ENCODE results near the gene ALDH7A1.

The ALDH7A1 gene

DNA sequence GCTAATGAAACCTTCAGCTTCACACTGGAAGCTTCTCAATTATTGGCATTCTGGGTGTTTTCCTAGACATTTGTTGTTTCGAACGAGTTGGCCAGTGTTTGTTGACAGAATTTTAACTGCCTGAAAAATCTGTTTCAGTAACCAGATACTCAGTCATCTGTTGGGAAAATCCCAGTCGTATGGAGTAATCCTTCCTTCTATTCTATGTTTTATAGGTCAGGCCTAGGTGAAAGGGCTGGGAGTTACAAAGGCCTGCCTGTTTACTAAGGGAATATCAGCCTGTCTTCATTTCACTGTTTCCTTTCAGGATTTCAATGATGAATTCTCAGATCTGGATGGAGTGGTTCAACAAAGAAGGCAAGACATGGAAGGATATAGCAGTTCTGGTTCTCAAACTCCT lies 111.9 kb downstream of the ALDH7A1 start:
- H3K27me3 ChIP-seq (ENCODE audit: control insufficient read depth in 2 of 2, insufficient read depth in 2 of 2, low read length in 2 of 2), result no peaks in the 10 kb centered on the region
- no peaks in the 10 kb centered on the region for H3K9me3 ChIP-seq (ENCODE audit: control insufficient read depth in 2 of 2, low read length in 2 of 2)
- no peak overlapping the region for H3K27ac ChIP-seq (ENCODE audit: low read depth in 2 of 2, low read length in 2 of 2)
- H3K4me3 ChIP-seq (ENCODE audit: low read length in 2 of 2), result no peak overlapping the region
- peaks cover 51 to 53% of the 10 kb centered on the region in 2 donors for H3K36me3 ChIP-seq (ENCODE audit: control insufficient read depth in 2 of 2, insufficient read depth in 2 of 2, low read length in 2 of 2)
- no peaks in the 10 kb centered on the region for H3K4me1 ChIP-seq (ENCODE audit: control insufficient read depth in 2 of 2, insufficient read depth in 2 of 2, low read length in 2 of 2)
- no peak overlapping the region for H3K9ac ChIP-seq (ENCODE audit: low read depth in 1 of 2, low read length in 2 of 2)

DNA sequence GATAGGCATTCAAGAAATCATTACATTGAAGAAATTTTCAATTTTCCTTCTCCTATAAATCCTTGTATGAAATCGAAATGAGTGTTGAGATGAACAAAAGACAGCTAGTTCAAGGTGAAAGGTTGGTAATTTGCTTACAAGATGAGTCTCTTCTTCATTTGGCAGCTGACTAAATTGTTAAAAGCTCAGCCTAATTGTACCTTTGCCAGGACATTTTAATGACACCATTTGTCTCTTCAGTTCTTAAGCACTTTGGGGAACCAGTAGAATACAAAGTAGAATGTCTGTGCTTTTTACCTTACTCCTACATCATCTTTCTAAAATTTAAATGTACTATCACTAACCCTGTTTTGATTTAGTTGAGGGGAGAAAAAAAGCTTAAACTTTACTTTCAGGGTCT lies 112.4 kb downstream of the ALDH7A1 start:
- Histone ChIP-seq H3K9ac (ENCODE audit: low read depth in 1 of 2, low read length in 2 of 2) (no peak overlapping the region), H3K36me3 (ENCODE audit: control insufficient read depth in 2 of 2, insufficient read depth in 2 of 2, low read length in 2 of 2) (peaks cover 47 to 53% of the 10 kb centered on the region in 2 donors), H3K4me1 (ENCODE audit: control insufficient read depth in 2 of 2, insufficient read depth in 2 of 2, low read length in 2 of 2) (no peaks in the 10 kb centered on the region), H3K9me3 (ENCODE audit: control insufficient read depth in 2 of 2, low read length in 2 of 2) (no peaks in the 10 kb centered on the region), H3K4me3 (ENCODE audit: low read length in 2 of 2) (no peak overlapping the region), H3K27me3 (ENCODE audit: control insufficient read depth in 2 of 2, insufficient read depth in 2 of 2, low read length in 2 of 2) (no peaks in the 10 kb centered on the region), H3K27ac (ENCODE audit: low read depth in 2 of 2, low read length in 2 of 2) (no peak overlapping the region)

DNA sequence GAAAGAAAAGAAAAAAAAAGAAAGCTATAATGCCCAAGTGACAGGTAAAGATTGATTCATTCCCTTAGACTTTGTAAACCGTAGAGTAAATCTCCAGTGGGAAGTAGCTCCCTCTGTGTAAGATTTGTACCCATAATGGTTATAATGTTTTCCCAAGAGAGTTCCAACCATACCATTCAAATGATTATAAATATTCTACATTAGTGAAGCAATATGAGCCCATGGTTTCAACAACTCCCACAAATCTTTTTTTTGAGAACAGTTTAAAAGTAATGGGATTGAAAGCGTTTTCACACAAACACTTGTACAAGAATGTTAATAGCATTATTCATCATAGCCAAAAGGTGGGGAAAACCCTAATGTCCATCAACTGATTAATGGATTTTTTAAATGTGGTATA lies 113.8 kb downstream of the ALDH7A1 start:
- no peaks in the 10 kb centered on the region for H3K9me3 ChIP-seq (ENCODE audit: control insufficient read depth in 2 of 2, low read length in 2 of 2)
- no peaks in the 10 kb centered on the region for H3K27me3 ChIP-seq (ENCODE audit: control insufficient read depth in 2 of 2, insufficient read depth in 2 of 2, low read length in 2 of 2)
- H3K9ac ChIP-seq (ENCODE audit: low read depth in 1 of 2, low read length in 2 of 2), result no peak overlapping the region
- H3K27ac ChIP-seq (ENCODE audit: low read depth in 2 of 2, low read length in 2 of 2), result no peak overlapping the region
- H3K4me3 ChIP-seq (ENCODE audit: low read length in 2 of 2), result no peak overlapping the region
- H3K4me1 ChIP-seq (ENCODE audit: control insufficient read depth in 2 of 2, insufficient read depth in 2 of 2, low read length in 2 of 2), result no peaks in the 10 kb centered on the region
- peaks cover 38 to 40% of the 10 kb centered on the region in 2 donors for H3K36me3 ChIP-seq (ENCODE audit: control insufficient read depth in 2 of 2, insufficient read depth in 2 of 2, low read length in 2 of 2)
